Neural cell (in vitro differentiated cells): ENCODE measurements around the gene ADGRL1. TPM values are rescaled to one million over a fixed set of nuclear protein-coding genes. Genes with fewer than 3 reads are reported as not detected.

Experiments
- H2AFZ ChIP-seq: fragments of 200-600, 300-800 bp; sonication (generic), shearing (Covaris generic); 2 replicates; pipeline ENCODE4 v1.6.0; 2014; ENCODE audit warnings: low read depth, mild to moderate bottlenecking, antibody characterized with exemption, low read length, moderate library complexity
- H3F3A ChIP-seq: fragments of 200-600 bp; shearing (Covaris generic); 2 replicates; pipeline ENCODE4 v1.6.1; 2016; ENCODE audit warnings: mild to moderate bottlenecking, moderate library complexity, mixed read lengths, antibody characterized with exemption, low read length; ENCODE audit not compliant: insufficient read depth, poor library complexity, severe bottlenecking
- H3K27ac ChIP-seq: fragments of 200-600, 300-800 bp; sonication (generic), shearing (Covaris generic); 2 replicates; pipeline ENCODE4 v1.5.1; 2014; ENCODE audit warnings: mild to moderate bottlenecking, low read length, moderate library complexity
- H3K27me3 ChIP-seq: fragments of 300-800, 200-600 bp; sonication (generic), shearing (Covaris generic); 2 replicates; pipeline ENCODE4 v1.6.0; 2014; ENCODE audit warnings: mild to moderate bottlenecking, low read depth, low read length, moderate library complexity; ENCODE audit not compliant: insufficient read depth
- H3K36me3 ChIP-seq: fragments of 300-800, 200-600 bp; sonication (generic), shearing (Covaris generic); 2 replicates; pipeline ENCODE4 v1.5.1; 2014; ENCODE audit warnings: mild to moderate bottlenecking, antibody characterized with exemption, low read length, moderate library complexity; ENCODE audit not compliant: insufficient read depth
- H3K4me2 ChIP-seq: fragments of 300-800, 200-600 bp; sonication (generic), shearing (Covaris generic); 2 replicates; pipeline ENCODE4 v1.6.0; 2014; ENCODE audit warnings: mild to moderate bottlenecking, low read length
- H3K4me3 ChIP-seq: fragments of 300-800, 200-600 bp; sonication (generic), shearing (Covaris generic); 2 replicates; pipeline ENCODE4 v1.5.1; 2014; ENCODE audit warnings: mild to moderate bottlenecking, low read length, moderate library complexity
- H3K79me2 ChIP-seq: fragments of 200-600 bp; shearing (Covaris generic); replicated peaks from 2 replicates; pipeline ENCODE4 v1.6.0; 2014; ENCODE audit warnings: mild to moderate bottlenecking, low read length, moderate library complexity; ENCODE audit not compliant: insufficient read depth
- H3K9ac ChIP-seq: fragments of 300-800, 200-600 bp; sonication (generic), shearing (Covaris generic); 2 replicates; pipeline ENCODE4 v1.6.1; 2016; ENCODE audit warnings: mild to moderate bottlenecking, low read length, mixed read lengths
- H3K9me2 ChIP-seq: fragments of 200-600 bp; shearing (Covaris generic); 2 replicates; pipeline ENCODE4 v1.6.1; 2016; ENCODE audit warnings: mild to moderate bottlenecking, low read length, mixed read lengths; ENCODE audit not compliant: insufficient read depth
- H3K9me3 ChIP-seq: fragments of 200-600, 300-800 bp; sonication (generic), shearing (Covaris generic); 2 replicates; pipeline ENCODE4 v1.6.1; 2016; ENCODE audit warnings: mild to moderate bottlenecking, mixed run types, low read length, moderate library complexity, mixed read lengths
- H4K20me1 ChIP-seq: fragments of 200-600 bp; shearing (Covaris generic); 2 replicates; pipeline ENCODE4 v1.6.1; 2016; ENCODE audit warnings: mild to moderate bottlenecking, mixed run types; ENCODE audit not compliant: insufficient read depth
- EP300 ChIP-seq: fragments of 450-650 bp; conservative IDR thresholded peaks from 2 replicates; pipeline ENCODE4 v1.6.1; 2014; ENCODE audit warnings: antibody characterized with exemption, mild to moderate bottlenecking, moderate library complexity; ENCODE audit not compliant: poor library complexity, severe bottlenecking
- EZH2 ChIP-seq: fragments of 200-600, 300-800 bp; shearing (Covaris generic), sonication (generic); IDR thresholded peaks from 2 replicates; pipeline ENCODE4 v1.6.1; 2014; ENCODE audit warnings: antibody characterized with exemption, low read length, borderline replicate concordance, mild to moderate bottlenecking; ENCODE audit not compliant: insufficient read depth, poor library complexity, severe bottlenecking
- MXI1 ChIP-seq: fragments of 450-650 bp; conservative IDR thresholded peaks from 2 replicates; pipeline ENCODE4 v1.6.1; 2014; ENCODE audit warnings: antibody characterized with exemption, mild to moderate bottlenecking; ENCODE audit not compliant: poor library complexity, severe bottlenecking
- POLR2AphosphoS5 ChIP-seq: IDR thresholded peaks from 2 replicates; pipeline ENCODE4 v1.6.1; 2012
- RAD21 ChIP-seq: fragments of 450-650 bp; conservative IDR thresholded peaks from 2 replicates; pipeline ENCODE4 v1.6.1; 2014; ENCODE audit warnings: antibody characterized with exemption, mild to moderate bottlenecking, moderate library complexity
- SMC3 ChIP-seq: fragments of 450-650 bp; conservative IDR thresholded peaks from 2 replicates; pipeline ENCODE4 v1.6.1; 2014; ENCODE audit warnings: antibody characterized with exemption, mild to moderate bottlenecking, moderate library complexity; ENCODE audit not compliant: poor library complexity
- TAF1 ChIP-seq: IDR thresholded peaks from 2 replicates; pipeline ENCODE4 v1.6.1; 2012; ENCODE audit warnings: low read depth
- polyA plus RNA-seq: library from polyadenylated mRNA; depleted of rRNA; stranded (reverse); fragments of >200 nt; gene quantifications from 2 replicates; pipeline ENCODE4 v1.2.3, GENCODE V29; 2014
- TF ChIP-seq, protein P1 (sequence below): fragments of 450-650 bp; IDR thresholded peaks from 2 replicates; pipeline ENCODE4 v1.5.1; 2014; ENCODE audit warnings: antibody characterized with exemption, mild to moderate bottlenecking, moderate library complexity; ENCODE audit not compliant: poor library complexity, severe bottlenecking
- TF ChIP-seq, protein P2 (sequence below): IDR thresholded peaks from 2 replicates; pipeline ENCODE4 v1.6.1; 2012; ENCODE audit warnings: borderline replicate concordance

The ADGRL1 gene
- polyA plus RNA-seq, 1 donor from 2014 or later = 22.2 TPM

DNA sequence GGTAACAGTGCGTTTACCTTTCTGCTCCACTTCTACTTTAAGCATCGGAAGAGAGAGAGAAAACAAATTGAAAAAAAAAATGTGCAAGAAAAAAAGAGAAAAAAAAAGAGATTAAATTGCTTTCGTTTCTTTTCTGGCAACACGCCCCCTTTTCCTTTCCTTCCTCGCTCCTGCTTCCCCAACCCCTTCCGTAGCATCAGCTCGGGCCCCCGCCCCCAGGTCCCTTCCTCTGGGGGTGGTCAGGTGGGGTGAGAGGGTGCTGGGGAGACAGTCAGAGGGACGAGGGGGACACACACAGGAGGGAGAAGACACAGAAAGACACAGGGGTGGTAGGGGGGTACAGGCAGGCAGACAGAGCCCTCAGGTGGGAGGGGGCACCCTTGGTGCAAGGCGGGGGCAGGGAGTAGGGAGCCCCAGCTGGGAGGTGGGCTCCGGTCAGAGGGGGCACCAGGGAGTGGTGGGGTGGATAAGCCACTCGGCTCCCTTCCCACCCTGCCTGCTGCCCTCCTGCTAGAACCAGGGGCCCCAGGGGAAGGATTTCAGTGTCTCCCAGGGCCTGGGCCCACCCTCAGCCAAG is 38.9 kb downstream of the ADGRL1 start:
- Histone ChIP-seq H2AFZ (no peak overlapping the region), H3K36me3 (peaks cover 8% of the 10 kb centered on the region), H3K79me2 (no peaks in the 10 kb centered on the region), H3K27ac (no peak overlapping the region), H3F3A (no peaks in the 10 kb centered on the region), H3K9me2 (no peaks in the 10 kb centered on the region), H3K9me3 (no peaks in the 10 kb centered on the region), H3K9ac (no peak overlapping the region), H3K4me3 (no peak overlapping the region), H3K27me3 (no peaks in the 10 kb centered on the region), H4K20me1 (no peaks in the 10 kb centered on the region), H3K4me2 (no peak overlapping the region)
- TF ChIP-seq RAD21 (no peak), EZH2 (no peak), SMC3 (no peak), TAF1 (no peak), EP300 (no peak), POLR2AphosphoS5 (no peak), MXI1 (no peak)
- TF ChIP-seq, protein P1, sequence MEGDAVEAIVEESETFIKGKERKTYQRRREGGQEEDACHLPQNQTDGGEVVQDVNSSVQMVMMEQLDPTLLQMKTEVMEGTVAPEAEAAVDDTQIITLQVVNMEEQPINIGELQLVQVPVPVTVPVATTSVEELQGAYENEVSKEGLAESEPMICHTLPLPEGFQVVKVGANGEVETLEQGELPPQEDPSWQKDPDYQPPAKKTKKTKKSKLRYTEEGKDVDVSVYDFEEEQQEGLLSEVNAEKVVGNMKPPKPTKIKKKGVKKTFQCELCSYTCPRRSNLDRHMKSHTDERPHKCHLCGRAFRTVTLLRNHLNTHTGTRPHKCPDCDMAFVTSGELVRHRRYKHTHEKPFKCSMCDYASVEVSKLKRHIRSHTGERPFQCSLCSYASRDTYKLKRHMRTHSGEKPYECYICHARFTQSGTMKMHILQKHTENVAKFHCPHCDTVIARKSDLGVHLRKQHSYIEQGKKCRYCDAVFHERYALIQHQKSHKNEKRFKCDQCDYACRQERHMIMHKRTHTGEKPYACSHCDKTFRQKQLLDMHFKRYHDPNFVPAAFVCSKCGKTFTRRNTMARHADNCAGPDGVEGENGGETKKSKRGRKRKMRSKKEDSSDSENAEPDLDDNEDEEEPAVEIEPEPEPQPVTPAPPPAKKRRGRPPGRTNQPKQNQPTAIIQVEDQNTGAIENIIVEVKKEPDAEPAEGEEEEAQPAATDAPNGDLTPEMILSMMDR = no peak
- TF ChIP-seq, protein P2, sequence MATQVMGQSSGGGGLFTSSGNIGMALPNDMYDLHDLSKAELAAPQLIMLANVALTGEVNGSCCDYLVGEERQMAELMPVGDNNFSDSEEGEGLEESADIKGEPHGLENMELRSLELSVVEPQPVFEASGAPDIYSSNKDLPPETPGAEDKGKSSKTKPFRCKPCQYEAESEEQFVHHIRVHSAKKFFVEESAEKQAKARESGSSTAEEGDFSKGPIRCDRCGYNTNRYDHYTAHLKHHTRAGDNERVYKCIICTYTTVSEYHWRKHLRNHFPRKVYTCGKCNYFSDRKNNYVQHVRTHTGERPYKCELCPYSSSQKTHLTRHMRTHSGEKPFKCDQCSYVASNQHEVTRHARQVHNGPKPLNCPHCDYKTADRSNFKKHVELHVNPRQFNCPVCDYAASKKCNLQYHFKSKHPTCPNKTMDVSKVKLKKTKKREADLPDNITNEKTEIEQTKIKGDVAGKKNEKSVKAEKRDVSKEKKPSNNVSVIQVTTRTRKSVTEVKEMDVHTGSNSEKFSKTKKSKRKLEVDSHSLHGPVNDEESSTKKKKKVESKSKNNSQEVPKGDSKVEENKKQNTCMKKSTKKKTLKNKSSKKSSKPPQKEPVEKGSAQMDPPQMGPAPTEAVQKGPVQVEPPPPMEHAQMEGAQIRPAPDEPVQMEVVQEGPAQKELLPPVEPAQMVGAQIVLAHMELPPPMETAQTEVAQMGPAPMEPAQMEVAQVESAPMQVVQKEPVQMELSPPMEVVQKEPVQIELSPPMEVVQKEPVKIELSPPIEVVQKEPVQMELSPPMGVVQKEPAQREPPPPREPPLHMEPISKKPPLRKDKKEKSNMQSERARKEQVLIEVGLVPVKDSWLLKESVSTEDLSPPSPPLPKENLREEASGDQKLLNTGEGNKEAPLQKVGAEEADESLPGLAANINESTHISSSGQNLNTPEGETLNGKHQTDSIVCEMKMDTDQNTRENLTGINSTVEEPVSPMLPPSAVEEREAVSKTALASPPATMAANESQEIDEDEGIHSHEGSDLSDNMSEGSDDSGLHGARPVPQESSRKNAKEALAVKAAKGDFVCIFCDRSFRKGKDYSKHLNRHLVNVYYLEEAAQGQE = no peak

DNA sequence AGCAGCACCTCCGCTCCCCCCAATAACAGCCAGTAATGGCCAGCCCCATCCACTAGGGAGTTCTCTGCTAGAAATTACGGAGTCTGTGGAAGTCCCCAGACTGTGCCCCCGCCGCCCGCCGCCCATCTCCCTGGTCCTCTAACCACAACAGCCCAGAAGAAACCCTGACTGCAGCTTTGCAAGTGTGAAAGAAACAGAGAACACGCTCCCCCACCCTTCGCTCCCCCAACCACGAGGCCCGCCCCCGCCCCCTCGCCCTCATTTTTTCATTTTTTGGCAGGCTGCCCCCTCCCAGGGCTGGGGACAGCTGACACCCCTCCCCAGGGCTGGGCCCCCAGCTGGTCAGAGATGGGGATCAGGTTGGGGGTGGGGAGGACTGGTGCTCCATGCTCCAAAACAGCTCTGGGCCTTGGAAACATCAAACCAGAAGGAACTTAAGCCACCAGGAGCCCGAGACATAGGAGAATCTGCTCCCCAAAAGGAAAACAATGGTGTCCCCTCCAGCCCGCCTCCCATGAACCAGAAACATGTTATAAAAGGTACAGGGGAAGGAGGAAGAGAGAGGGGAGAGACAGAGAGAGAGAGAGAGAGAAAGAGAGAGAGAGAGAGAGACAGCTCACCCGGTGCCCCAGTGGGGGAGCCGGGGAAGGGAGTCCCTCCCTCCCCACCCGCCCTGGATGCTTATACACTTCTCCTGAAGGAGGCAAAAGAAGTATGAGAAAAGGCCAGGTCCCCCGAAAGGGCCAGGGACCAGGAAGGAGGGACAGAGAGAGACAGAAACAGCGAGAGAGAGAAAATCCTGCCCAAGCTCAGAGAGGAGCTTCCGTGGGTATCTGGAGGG is 39.8 kb downstream of the ADGRL1 start:
- no peaks in the 10 kb centered on the region for H3K9me2 ChIP-seq
- no peak overlapping the region for H3K4me3 ChIP-seq
- H3K27me3 ChIP-seq = no peaks in the 10 kb centered on the region
- H3K79me2 ChIP-seq = no peaks in the 10 kb centered on the region
- no peaks in the 10 kb centered on the region for H3F3A ChIP-seq
- no peak for TF ChIP-seq SMC3
- TF ChIP-seq, protein P2 = no peak
- H3K4me2 ChIP-seq = no peak overlapping the region
- no peak overlapping the region for H3K9ac ChIP-seq
- H3K27ac ChIP-seq = no peak overlapping the region
- H2AFZ ChIP-seq = no peak overlapping the region
- H4K20me1 ChIP-seq = no peaks in the 10 kb centered on the region
- H3K36me3 ChIP-seq = peaks cover 1% of the 10 kb centered on the region
- no peaks in the 10 kb centered on the region for H3K9me3 ChIP-seq
